ENCODE measurements around the gene SLX1A.
"Not testable (repeated sequence)": the region's sequence is repeated elsewhere in the genome, so short reads cannot be mapped to it uniquely, and the experiment has no call there.

SLX1A gene

GRCh38 chr16:30193615-30194014 lies at the start of gene SLX1A, which contains the start of gene BOLA2B:
SLX1A (plus strand) TSS chr16:30193875; CDS start chr16:30194085, 210 bp downstream.
BOLA2B (minus strand) TSS chr16:30193666; CDS start chr16:30193595, 71 bp downstream.
- not testable (repeated sequence) for H3K4me1 ChIP-seq (ENCODE audit: control insufficient read depth in 5 of 5, insufficient read depth in 5 of 5, low read length in 5 of 5); H3K9me3 ChIP-seq (ENCODE audit: control insufficient read depth in 5 of 5, low read length in 5 of 5); H3K27me3 ChIP-seq (ENCODE audit: control insufficient read depth in 5 of 5, insufficient read depth in 4 of 5, low read length in 5 of 5); H3K36me3 ChIP-seq (ENCODE audit: control insufficient read depth in 5 of 5, insufficient read depth in 5 of 5, low read length in 5 of 5); H3K27ac ChIP-seq (ENCODE audit: low read depth, low read length); H3K9ac ChIP-seq (ENCODE audit: low read length in 5 of 5)
- peak within 1 kb of the TSS in 3 of 5 donors; percentile 44 to 51 (median 49) for H3K4me3 ChIP-seq (ENCODE audit: low read depth in 1 of 5, low read length in 5 of 5)

- Histone ChIP-seq H3K36me3 (ENCODE audit: control insufficient read depth in 5 of 5, insufficient read depth in 5 of 5, low read length in 5 of 5) (no peaks in the 10 kb centered on the region), H3K9ac (ENCODE audit: low read length in 5 of 5) (no peak overlapping the region), H3K9me3 (ENCODE audit: control insufficient read depth in 5 of 5, low read length in 5 of 5) (peaks cover 0 to 3% (median 0%) of the 10 kb centered on the region in 5 donors), H3K4me3 (ENCODE audit: low read depth in 1 of 5, low read length in 5 of 5) (no peak overlapping the region), H3K27me3 (ENCODE audit: control insufficient read depth in 5 of 5, insufficient read depth in 4 of 5, low read length in 5 of 5) (no peaks in the 10 kb centered on the region), H3K4me1 (ENCODE audit: control insufficient read depth in 5 of 5, insufficient read depth in 5 of 5, low read length in 5 of 5) (peaks cover 0 to 6% (median 0%) of the 10 kb centered on the region in 5 donors), H3K27ac (ENCODE audit: low read depth, low read length) (no peak overlapping the region)
These were observed 49.7 kb upstream of the SLX1A start for GRCh38 chr16:30144017-30144416.

- no peaks in the 10 kb centered on the region for H3K36me3 ChIP-seq (ENCODE audit: control insufficient read depth in 5 of 5, insufficient read depth in 5 of 5, low read length in 5 of 5)
- H3K4me3 ChIP-seq (ENCODE audit: low read depth in 1 of 5, low read length in 5 of 5) = no peak overlapping the region
- no peaks in the 10 kb centered on the region for H3K27me3 ChIP-seq (ENCODE audit: control insufficient read depth in 5 of 5, insufficient read depth in 4 of 5, low read length in 5 of 5)
- peaks cover 0 to 11% (median 3%) of the 10 kb centered on the region in 5 donors for H3K9me3 ChIP-seq (ENCODE audit: control insufficient read depth in 5 of 5, low read length in 5 of 5)
- peaks cover 0 to 3% (median 0%) of the 10 kb centered on the region in 5 donors for H3K4me1 ChIP-seq (ENCODE audit: control insufficient read depth in 5 of 5, insufficient read depth in 5 of 5, low read length in 5 of 5)
- no peak overlapping the region for H3K9ac ChIP-seq (ENCODE audit: low read length in 5 of 5)
- H3K27ac ChIP-seq (ENCODE audit: low read depth, low read length) = no peak overlapping the region
These were observed 48.8 kb upstream of the SLX1A start for GRCh38 chr16:30144917-30145316.

- Histone ChIP-seq H3K27me3 (ENCODE audit: control insufficient read depth in 5 of 5, insufficient read depth in 4 of 5, low read length in 5 of 5) (no peaks in the 10 kb centered on the region), H3K4me3 (ENCODE audit: low read depth in 1 of 5, low read length in 5 of 5) (no peak overlapping the region), H3K9me3 (ENCODE audit: control insufficient read depth in 5 of 5, low read length in 5 of 5) (peaks cover 0 to 11% (median 3%) of the 10 kb centered on the region in 5 donors), H3K9ac (ENCODE audit: low read length in 5 of 5) (no peak overlapping the region), H3K27ac (ENCODE audit: low read depth, low read length) (no peak overlapping the region), H3K36me3 (ENCODE audit: control insufficient read depth in 5 of 5, insufficient read depth in 5 of 5, low read length in 5 of 5) (no peaks in the 10 kb centered on the region), H3K4me1 (ENCODE audit: control insufficient read depth in 5 of 5, insufficient read depth in 5 of 5, low read length in 5 of 5) (peaks cover 0 to 3% (median 0%) of the 10 kb centered on the region in 5 donors)
These were observed 48.0 kb upstream of the SLX1A start for GRCh38 chr16:30145657-30146056.

GRCh38 chr16:30147843-30148510 lies 45.7 kb upstream of the SLX1A start:
- H3K4me1 ChIP-seq (ENCODE audit: control insufficient read depth in 5 of 5, insufficient read depth in 5 of 5, low read length in 5 of 5) = peaks cover 0 to 3% (median 0%) of the 10 kb centered on the region in 5 donors
- H3K4me3 ChIP-seq (ENCODE audit: low read depth in 1 of 5, low read length in 5 of 5) = no peak overlapping the region
- H3K9ac ChIP-seq (ENCODE audit: low read length in 5 of 5) = no peak overlapping the region
- no peaks in the 10 kb centered on the region for H3K36me3 ChIP-seq (ENCODE audit: control insufficient read depth in 5 of 5, insufficient read depth in 5 of 5, low read length in 5 of 5)
- H3K27me3 ChIP-seq (ENCODE audit: control insufficient read depth in 5 of 5, insufficient read depth in 4 of 5, low read length in 5 of 5) = no peaks in the 10 kb centered on the region
- H3K27ac ChIP-seq (ENCODE audit: low read depth, low read length) = no peak overlapping the region
- H3K9me3 ChIP-seq (ENCODE audit: control insufficient read depth in 5 of 5, low read length in 5 of 5) = peaks cover 0 to 11% (median 3%) of the 10 kb centered on the region in 5 donors

DNA sequence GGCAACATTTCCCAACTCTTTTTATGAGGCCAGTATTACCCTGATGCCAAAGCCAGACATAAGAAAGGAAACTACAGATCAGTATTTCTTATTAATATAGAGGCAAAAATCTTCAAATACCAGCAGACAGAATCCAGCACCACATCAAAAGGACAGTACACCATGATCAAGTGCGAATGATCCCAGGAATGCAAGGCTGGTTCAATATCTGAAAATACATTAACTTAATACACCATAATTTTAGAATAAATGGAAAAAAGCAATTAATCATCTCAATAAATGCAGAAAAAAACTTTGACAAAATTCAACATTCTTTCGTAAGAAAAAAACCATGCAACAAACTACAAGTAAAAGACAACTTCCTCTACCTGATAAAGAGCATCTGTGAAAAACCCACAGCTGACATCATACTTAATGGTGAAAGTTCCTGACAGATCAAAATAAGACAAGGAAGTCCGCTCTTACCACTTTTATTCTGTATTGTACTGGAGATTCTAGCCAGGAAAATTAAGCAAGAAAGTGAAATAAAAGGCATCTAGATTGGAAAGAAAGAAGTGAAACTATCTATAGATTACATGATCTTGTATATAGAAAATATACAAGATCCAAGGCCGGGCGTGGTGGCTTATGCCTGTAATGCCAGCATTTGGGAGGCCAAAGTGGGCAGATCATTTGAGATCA lies 44.3 kb upstream of the SLX1A start:
- Histone ChIP-seq H3K27me3 (ENCODE audit: control insufficient read depth in 5 of 5, insufficient read depth in 4 of 5, low read length in 5 of 5) (no peaks in the 10 kb centered on the region), H3K36me3 (ENCODE audit: control insufficient read depth in 5 of 5, insufficient read depth in 5 of 5, low read length in 5 of 5) (no peaks in the 10 kb centered on the region), H3K4me1 (ENCODE audit: control insufficient read depth in 5 of 5, insufficient read depth in 5 of 5, low read length in 5 of 5) (peaks cover 0 to 3% (median 0%) of the 10 kb centered on the region in 5 donors), H3K4me3 (ENCODE audit: low read depth in 1 of 5, low read length in 5 of 5) (no peak overlapping the region), H3K9me3 (ENCODE audit: control insufficient read depth in 5 of 5, low read length in 5 of 5) (peaks cover 0 to 11% (median 3%) of the 10 kb centered on the region in 5 donors), H3K9ac (ENCODE audit: low read length in 5 of 5) (no peak overlapping the region), H3K27ac (ENCODE audit: low read depth, low read length) (no peak overlapping the region)

DNA sequence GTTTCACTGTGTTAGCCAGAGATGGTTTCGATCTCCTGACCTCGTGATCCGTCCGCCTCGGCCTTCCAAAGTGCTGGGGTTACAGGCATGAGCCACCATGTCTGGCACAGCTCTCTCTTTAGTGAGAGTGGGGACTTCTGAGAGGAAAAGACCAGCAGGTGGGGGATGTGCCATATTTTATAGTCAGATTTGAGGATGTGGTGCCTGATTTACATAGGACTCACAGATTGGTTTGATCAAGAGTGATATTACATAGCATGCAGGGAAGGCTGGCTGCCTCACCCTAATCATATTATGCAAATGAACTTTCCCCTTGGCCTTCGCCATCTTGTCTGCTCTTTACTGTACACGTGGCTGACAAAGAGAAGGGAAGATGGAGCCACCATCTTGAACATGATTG lies 42.6 kb upstream of the SLX1A start:
- Histone ChIP-seq H3K36me3 (ENCODE audit: control insufficient read depth in 5 of 5, insufficient read depth in 5 of 5, low read length in 5 of 5) (no peaks in the 10 kb centered on the region), H3K4me1 (ENCODE audit: control insufficient read depth in 5 of 5, insufficient read depth in 5 of 5, low read length in 5 of 5) (peaks cover 0 to 3% (median 0%) of the 10 kb centered on the region in 5 donors), H3K27ac (ENCODE audit: low read depth, low read length) (no peak overlapping the region), H3K27me3 (ENCODE audit: control insufficient read depth in 5 of 5, insufficient read depth in 4 of 5, low read length in 5 of 5) (no peaks in the 10 kb centered on the region), H3K9me3 (ENCODE audit: control insufficient read depth in 5 of 5, low read length in 5 of 5) (peaks cover 0 to 11% (median 3%) of the 10 kb centered on the region in 5 donors), H3K4me3 (ENCODE audit: low read depth in 1 of 5, low read length in 5 of 5) (no peak overlapping the region), H3K9ac (ENCODE audit: low read length in 5 of 5) (no peak overlapping the region)

DNA sequence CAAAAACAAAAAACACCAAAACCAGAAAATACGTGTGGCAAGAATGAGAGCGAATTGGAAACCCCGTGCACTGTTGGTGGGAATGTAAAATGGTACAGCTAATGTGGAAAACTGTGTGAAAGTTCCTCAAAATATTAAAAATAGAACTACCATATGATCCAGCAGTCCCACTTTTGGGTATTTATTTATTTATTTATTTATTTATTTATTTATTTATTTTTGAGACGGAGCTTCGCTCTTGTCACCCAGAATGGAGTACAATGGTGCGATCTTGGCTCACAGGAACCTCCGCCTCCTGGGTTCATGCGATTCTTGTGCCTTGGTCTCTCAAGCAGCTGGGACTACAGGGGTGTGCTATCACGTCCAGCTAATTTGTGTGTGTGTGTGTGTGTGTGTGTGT lies 41.2 kb upstream of the SLX1A start:
- Histone ChIP-seq H3K36me3 (ENCODE audit: control insufficient read depth in 5 of 5, insufficient read depth in 5 of 5, low read length in 5 of 5) (no peaks in the 10 kb centered on the region), H3K27ac (ENCODE audit: low read depth, low read length) (no peak overlapping the region), H3K9me3 (ENCODE audit: control insufficient read depth in 5 of 5, low read length in 5 of 5) (peaks cover 0 to 11% (median 3%) of the 10 kb centered on the region in 5 donors), H3K27me3 (ENCODE audit: control insufficient read depth in 5 of 5, insufficient read depth in 4 of 5, low read length in 5 of 5) (no peaks in the 10 kb centered on the region), H3K4me1 (ENCODE audit: control insufficient read depth in 5 of 5, insufficient read depth in 5 of 5, low read length in 5 of 5) (peaks cover 0 to 3% (median 0%) of the 10 kb centered on the region in 5 donors), H3K4me3 (ENCODE audit: low read depth in 1 of 5, low read length in 5 of 5) (no peak overlapping the region), H3K9ac (ENCODE audit: low read length in 5 of 5) (no peak overlapping the region)

DNA sequence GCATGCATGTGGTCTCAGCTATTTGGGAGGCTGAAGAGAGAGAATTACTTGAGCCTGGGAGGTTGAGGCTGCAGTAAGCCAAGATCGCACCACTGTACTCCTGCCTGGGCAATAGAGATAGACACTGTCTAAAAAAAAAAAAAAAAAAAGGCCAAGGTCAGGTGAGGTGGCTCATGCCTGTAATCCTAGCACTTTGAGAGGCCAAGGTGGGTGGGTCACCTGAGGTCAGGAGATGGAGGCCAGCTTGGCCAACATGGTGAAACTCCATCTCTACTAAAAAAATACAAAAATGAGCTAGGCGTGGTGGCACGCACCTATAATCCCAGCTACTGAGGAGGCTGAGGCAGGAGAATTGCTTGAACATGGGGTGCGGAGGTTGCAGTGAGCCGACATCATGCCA lies 38.5 kb upstream of the SLX1A start:
- H3K4me3 ChIP-seq (ENCODE audit: low read depth in 1 of 5, low read length in 5 of 5) = no peak overlapping the region
- H3K4me1 ChIP-seq (ENCODE audit: control insufficient read depth in 5 of 5, insufficient read depth in 5 of 5, low read length in 5 of 5) = peaks cover 0 to 5% (median 0%) of the 10 kb centered on the region in 5 donors
- H3K27me3 ChIP-seq (ENCODE audit: control insufficient read depth in 5 of 5, insufficient read depth in 4 of 5, low read length in 5 of 5) = no peaks in the 10 kb centered on the region
- H3K9ac ChIP-seq (ENCODE audit: low read length in 5 of 5) = no peak overlapping the region
- no peak overlapping the region for H3K27ac ChIP-seq (ENCODE audit: low read depth, low read length)
- H3K9me3 ChIP-seq (ENCODE audit: control insufficient read depth in 5 of 5, low read length in 5 of 5) = no peaks in the 10 kb centered on the region
- H3K36me3 ChIP-seq (ENCODE audit: control insufficient read depth in 5 of 5, insufficient read depth in 5 of 5, low read length in 5 of 5) = no peaks in the 10 kb centered on the region

GRCh38 chr16:30157214-30157613 lies 36.5 kb upstream of the SLX1A start:
- H3K4me1 ChIP-seq (ENCODE audit: control insufficient read depth in 5 of 5, insufficient read depth in 5 of 5, low read length in 5 of 5) = peaks cover 0 to 5% (median 0%) of the 10 kb centered on the region in 5 donors
- H3K27me3 ChIP-seq (ENCODE audit: control insufficient read depth in 5 of 5, insufficient read depth in 4 of 5, low read length in 5 of 5) = no peaks in the 10 kb centered on the region
- no peak overlapping the region for H3K9ac ChIP-seq (ENCODE audit: low read length in 5 of 5)
- no peak overlapping the region for H3K4me3 ChIP-seq (ENCODE audit: low read depth in 1 of 5, low read length in 5 of 5)
- H3K27ac ChIP-seq (ENCODE audit: low read depth, low read length) = no peak overlapping the region
- H3K36me3 ChIP-seq (ENCODE audit: control insufficient read depth in 5 of 5, insufficient read depth in 5 of 5, low read length in 5 of 5) = no peaks in the 10 kb centered on the region
- no peaks in the 10 kb centered on the region for H3K9me3 ChIP-seq (ENCODE audit: control insufficient read depth in 5 of 5, low read length in 5 of 5)
